ENCODE measurements around the gene POLR3E. TPM values are rescaled to one million over a fixed set of nuclear protein-coding genes. Genes with fewer than 3 reads are reported as not detected.
"Not testable (repeated sequence)": the region's sequence is repeated elsewhere in the genome, so short reads cannot be mapped to it uniquely, and the experiment has no call there.

POLR3E gene
- total and polyA plus RNA-seq, 11 donors, result 15.2 to 72.6 (median 31.3) TPM

- TF ChIP-seq CTCF (IDR thresholded peaks at IDR 0.05) (no peak), POLR2A (IDR thresholded peaks at IDR 0.05) (no peak)
- intact Hi-C loops (cut with DNase I), result no loop called here
- DNase-seq (no peak), ATAC-seq (no peak)
- WGBS, 4 donors, result 94 to 100% (median 95%) methylated on average over 2 of the region's 2 CpGs
- H3K4me1 ChIP-seq, result peaks cover 0 to 29% (median 4%) of the 10 kb centered on the region in 12 donors
- no peak overlapping the region for H3K4me3 ChIP-seq
- no peaks in the 10 kb centered on the region for H3K9me3 ChIP-seq
- H3K36me3 ChIP-seq, result peaks cover 0 to 76% (median 46%) of the 10 kb centered on the region in 9 donors
- H3K27ac ChIP-seq, result no peak overlapping the region
- H3K27me3 ChIP-seq, result no peaks in the 10 kb centered on the region
Observed at GRCh38 chr16:22348291-22348690, 51.1 kb downstream of the POLR3E start.

- ATAC-seq, H3K27ac ChIP-seq, H3K9me3 ChIP-seq, H3K4me3 ChIP-seq, H3K27me3 ChIP-seq, DNase-seq: not testable (repeated sequence)
- intact Hi-C loops (cut with DNase I), result loop anchor here in 1 of 10 donors (10.0 kb wide), 1 partner anchor 54 kb away; no protein-coding TSS in a partner anchor
- WGBS, 4 donors, result 93 to 99% (median 97%) methylated on average over 6 of the region's 6 CpGs
- peaks cover 0 to 72% (median 36%) of the 10 kb centered on the region in 9 donors for H3K36me3 ChIP-seq
- H3K4me1 ChIP-seq, result peaks cover 0 to 55% (median 12%) of the 10 kb centered on the region in 12 donors
Observed at GRCh38 chr16:22351017-22351416, 53.8 kb downstream of the POLR3E start.

GRCh38 chr16:22352140-22352539, 54.9 kb downstream of the POLR3E start:
- Histone ChIP-seq H3K4me3 (no peak overlapping the region), H3K27me3 (no peaks in the 10 kb centered on the region), H3K36me3 (peaks cover 0 to 61% (median 25%) of the 10 kb centered on the region in 9 donors), H3K4me1 (peaks cover 0 to 51% (median 6%) of the 10 kb centered on the region in 12 donors), H3K9me3 (no peaks in the 10 kb centered on the region), H3K27ac (no peak overlapping the region)
- 94 to 98% (median 96%) methylated on average over 6 of the region's 6 CpGs for WGBS, 4 donors
- TF ChIP-seq POLR2A (IDR thresholded peaks at IDR 0.05) (no peak), CTCF (IDR thresholded peaks at IDR 0.05) (no peak)
- intact Hi-C loops (cut with DNase I), result loop anchor here in 1 of 10 donors (10.0 kb wide), 1 partner anchor 53 kb away; no protein-coding TSS in a partner anchor
- DNase-seq (no peak), ATAC-seq (no peak)

- WGBS, 4 donors, result 93 to 97% (median 95%) methylated on average over 5 of the region's 5 CpGs
- peaks cover 0 to 60% (median 22%) of the 10 kb centered on the region in 9 donors for H3K36me3 ChIP-seq
Observed at GRCh38 chr16:22352723-22353122, 55.5 kb downstream of the POLR3E start.

More at GRCh38 chr16:22352723-22353122, 55.5 kb downstream of the POLR3E start:
- no peaks in the 10 kb centered on the region for H3K27me3 ChIP-seq
- DNase-seq (no peak), ATAC-seq (no peak)
- TF ChIP-seq POLR2A (IDR thresholded peaks at IDR 0.05), result no peak
- TF ChIP-seq CTCF (IDR thresholded peaks at IDR 0.05), result no peak
- peak overlapping the region in 2 of 12 donors; percentile 45 to 69 for H3K27ac ChIP-seq
- intact Hi-C loops (cut with DNase I), result loop anchor here in 1 of 10 donors (10.0 kb wide), 1 partner anchor 52 kb away; no protein-coding TSS in a partner anchor
- H3K4me3 ChIP-seq, result no peak overlapping the region
- H3K4me1 ChIP-seq, result peaks cover 0 to 53% (median 5%) of the 10 kb centered on the region in 12 donors
- no peaks in the 10 kb centered on the region for H3K9me3 ChIP-seq
